HG02623 (cell line): ENCODE results near the gene SLC12A7.
"Not testable (repeated sequence)": the region's sequence is repeated elsewhere in the genome, so short reads cannot be mapped to it uniquely, and the experiment has no call there.

ENCODE experiments used
- ATAC-seq: cut with Tn5 transposase; IDR thresholded peaks from one replicate; pipeline ENCODE4 v1.9.1; 2021; ENCODE audit warnings: moderate library complexity; ENCODE audit not compliant: unreplicated experiment

The SLC12A7 gene

DNA sequence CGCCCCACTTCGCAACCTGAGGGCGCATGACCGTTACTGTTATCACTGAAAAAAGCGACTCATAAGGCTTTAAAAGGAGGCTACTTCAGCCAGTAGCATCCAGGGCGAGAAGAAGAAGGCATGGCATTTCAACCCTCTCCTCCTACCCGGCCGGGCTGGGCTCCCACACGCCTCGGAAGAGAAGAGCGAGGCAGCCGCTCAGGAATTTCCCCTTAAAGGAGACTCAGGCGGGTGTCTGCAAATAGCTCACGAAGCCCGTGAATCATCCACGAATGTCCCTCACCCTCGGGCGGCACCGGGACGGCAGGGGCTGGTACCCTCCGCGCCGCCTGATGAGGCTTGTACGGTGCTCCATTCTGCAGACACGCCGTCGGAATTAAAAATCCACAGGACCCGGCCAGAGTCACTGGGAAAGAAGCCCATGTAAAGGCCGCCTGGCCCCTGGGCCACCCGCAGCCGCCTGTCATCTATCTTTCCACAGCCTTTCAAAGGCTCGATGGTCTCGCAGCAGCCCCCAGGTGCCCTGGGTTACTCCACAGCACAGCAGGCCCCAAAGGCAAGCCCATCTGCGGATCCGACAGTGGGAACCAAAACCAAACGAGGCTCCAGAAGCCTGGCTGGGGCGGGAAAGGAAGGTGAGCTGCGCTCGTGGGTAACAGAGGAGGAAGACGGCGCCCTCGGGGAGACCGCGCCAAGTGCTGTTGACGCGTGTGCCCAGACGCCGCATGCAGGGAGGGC lies 11.8 kb downstream of the SLC12A7 start:
- no peak for ATAC-seq

GRCh38 chr5:1098986-1099597 lies 12.8 kb downstream of the SLC12A7 start:
- no peak for ATAC-seq

GRCh38 chr5:1097988-1098385 lies 13.9 kb downstream of the SLC12A7 start:
- ATAC-seq, result not testable (repeated sequence)

GRCh38 chr5:1097381-1097987 lies 14.4 kb downstream of the SLC12A7 start:
- no peak for ATAC-seq

DNA sequence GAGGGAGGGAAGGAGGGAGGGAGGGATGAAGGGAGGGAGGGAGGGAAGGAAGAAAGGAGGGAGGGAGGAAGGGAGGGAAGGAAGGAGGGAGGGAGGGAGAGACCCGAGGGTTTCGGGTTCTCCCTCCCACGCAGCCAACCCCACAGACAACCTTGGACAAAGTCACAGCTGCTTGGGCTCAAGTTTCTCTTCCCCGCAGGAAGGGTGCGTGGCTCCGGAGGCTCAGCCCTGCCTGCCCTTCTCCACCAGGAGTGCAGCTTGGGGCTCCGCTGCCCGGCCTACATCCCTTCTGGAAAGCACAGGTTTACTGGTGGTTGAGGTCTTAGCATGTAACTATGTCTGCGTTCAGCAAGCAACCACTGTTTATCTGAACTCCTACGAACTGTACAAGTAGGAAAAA lies 15.0 kb downstream of the SLC12A7 start:
- no peak for ATAC-seq

GRCh38 chr5:1095990-1096363 lies 15.9 kb downstream of the SLC12A7 start:
- no peak for ATAC-seq

DNA sequence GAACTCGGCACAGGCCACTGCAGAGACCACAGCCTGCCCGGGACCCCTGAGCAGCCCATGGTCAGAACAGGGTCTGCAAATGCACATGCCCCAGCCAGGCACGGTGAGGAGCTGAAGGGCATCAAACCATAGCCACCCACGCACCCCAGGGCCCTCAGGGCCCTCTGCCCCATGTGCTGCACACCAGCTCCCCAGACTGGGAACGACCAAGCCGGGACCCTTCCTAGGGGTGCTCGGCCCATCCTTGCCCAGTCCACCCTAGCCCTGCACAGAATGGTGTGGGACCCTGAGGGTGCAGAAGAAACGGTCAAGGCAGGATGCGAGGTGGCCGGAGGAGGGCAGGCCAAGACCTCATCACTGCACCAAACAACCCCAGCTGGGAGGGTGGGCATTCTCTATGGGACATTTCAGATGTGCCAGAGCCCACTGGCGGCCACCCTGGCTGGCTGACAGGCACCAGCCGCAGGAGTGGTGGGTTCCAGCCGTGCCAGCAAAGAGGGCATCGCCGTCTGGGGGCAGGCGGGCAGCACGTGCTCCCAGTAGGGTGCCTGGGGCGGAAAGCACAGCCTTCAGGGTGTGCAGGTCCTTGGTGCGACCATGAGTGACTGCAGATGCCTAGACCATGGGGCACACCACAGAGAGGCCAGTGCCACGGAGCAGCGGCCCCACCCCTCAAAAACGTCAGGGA lies 16.4 kb downstream of the SLC12A7 start:
- ATAC-seq, result no peak

- ATAC-seq, result no peak
Observed at GRCh38 chr5:1094670-1095190, 17.1 kb downstream of the SLC12A7 start.

GRCh38 chr5:1093361-1093760 lies 18.5 kb downstream of the SLC12A7 start:
- ATAC-seq, result no peak

DNA sequence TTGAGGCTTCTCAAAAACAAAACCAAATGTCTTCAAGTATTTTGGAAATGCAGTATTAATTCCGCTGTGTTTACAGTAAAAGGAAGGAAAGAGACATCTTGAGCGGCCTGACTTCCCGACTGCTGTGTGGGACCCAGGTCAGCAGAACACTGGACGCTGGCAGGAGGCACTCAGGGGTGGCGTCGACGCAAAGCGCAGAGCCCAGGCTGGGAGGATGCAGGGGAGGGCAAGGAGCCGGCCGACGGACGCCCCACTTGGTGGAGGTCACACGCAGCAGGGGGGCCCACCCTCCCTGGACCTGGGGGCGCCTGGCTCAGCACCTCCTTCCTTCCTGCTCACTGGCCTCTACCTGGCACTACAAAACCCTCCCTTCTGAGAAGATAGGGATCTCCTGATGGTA lies 19.7 kb downstream of the SLC12A7 start:
- ATAC-seq, result no peak

DNA sequence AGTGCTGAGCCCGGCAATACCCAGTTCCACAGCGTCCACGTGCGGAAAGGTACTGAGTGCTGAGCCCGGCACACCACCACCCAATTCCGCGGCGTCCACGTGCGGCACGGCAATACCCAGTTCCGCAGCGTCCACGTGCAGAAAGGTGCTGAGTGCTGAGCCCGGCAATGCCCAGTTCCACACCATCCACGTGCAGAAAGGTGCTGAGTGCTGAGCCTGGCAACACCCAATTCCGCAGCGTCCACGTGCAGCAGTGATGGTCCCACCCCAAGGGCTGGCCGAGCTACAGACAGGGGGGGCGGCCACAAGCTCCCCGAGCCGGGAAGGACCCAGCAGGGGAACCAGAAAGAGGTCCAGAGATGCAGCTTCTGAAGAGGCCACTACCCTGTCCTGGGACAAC lies 20.2 kb downstream of the SLC12A7 start:
- ATAC-seq, result no peak

- ATAC-seq, result no peak
Observed at GRCh38 chr5:1090538-1090937, 21.3 kb downstream of the SLC12A7 start.

- ATAC-seq, result no peak
Observed at GRCh38 chr5:1089621-1090040, 22.2 kb downstream of the SLC12A7 start.

DNA sequence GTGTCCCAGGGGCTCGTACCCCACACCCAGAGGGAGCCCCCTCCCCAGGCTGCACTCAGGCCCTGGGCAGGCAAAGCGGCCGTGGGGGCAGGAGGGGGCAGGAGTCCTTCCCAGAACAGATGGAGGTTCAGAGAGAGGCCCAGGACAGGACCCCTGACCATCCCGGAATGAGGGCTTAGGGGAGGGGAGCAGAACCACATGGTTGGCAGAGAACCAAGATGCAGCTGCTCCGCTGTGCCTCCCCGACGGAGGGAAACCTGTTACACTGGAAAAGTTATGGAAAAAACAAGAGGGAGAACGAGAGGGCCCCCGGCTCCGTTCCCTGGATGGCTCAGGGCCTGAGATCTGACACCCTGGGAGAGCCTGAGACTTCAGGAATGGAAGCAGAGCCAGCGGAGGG lies 22.7 kb downstream of the SLC12A7 start:
- ATAC-seq, result no peak

GRCh38 chr5:1088726-1089125 lies 23.1 kb downstream of the SLC12A7 start:
- no peak for ATAC-seq

- no peak for ATAC-seq
Observed at GRCh38 chr5:1088031-1088430, 23.8 kb downstream of the SLC12A7 start.

DNA sequence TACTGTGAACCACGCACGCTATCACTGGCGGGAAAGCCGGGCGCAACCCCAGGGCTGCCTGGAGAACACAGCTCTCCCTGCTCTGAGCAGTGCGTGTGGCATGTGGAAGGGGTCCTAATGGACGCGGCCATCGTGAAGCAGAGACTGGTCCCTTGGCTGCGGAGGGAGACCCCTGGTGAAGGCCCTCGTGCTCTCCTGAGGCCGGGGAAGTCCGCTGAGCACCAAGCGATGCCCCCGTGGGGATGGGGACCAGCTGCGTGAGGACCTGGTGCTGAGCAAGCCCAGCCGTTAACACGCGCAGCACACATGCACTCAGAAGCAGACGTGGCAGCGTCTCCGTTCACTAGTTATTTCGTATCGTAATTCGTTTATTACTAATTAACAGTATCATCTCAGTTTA lies 24.4 kb downstream of the SLC12A7 start:
- ATAC-seq, result no peak

DNA sequence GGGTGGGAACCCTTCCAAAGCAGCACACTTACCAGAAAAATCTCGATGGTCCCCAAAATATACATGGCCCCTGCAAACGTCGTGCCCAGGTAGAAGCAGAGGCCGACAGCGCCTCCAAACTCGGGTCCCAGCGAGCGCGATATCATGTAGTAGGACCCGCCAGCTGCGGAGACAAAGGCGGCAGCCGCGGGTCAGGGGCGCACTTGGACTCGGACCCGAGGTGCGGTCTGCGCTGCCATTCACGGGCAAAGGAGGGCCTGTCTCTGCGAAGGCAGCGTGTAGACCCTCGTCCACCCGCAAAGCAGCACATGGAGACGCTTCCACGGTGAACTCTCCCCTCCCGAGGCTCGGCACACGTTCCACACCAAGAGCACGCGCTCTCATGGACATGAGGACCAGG lies 25.0 kb downstream of the SLC12A7 start:
- ATAC-seq, result no peak

GRCh38 chr5:1086137-1086536 lies 25.7 kb downstream of the SLC12A7 start:
- no peak for ATAC-seq

DNA sequence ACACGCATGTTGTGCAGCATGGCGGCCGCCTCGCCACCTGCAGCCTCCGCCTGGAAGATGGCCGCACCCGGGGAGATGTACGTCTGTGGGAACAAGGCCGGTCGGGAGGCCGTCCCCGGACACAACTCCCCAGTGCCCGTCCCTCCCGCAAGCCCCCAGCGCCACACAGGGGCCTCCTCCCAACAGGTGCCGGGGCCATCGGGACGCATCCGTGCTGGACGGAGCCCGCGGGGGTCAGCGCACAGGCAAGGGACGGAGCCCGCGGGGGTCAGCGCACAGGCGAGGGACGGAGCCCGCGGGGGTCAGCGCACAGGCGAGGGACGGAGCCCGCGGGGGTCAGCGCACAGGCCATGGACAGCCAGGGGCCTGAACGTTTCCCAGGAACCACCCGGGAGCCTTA lies 26.5 kb downstream of the SLC12A7 start:
- ATAC-seq, result no peak

DNA sequence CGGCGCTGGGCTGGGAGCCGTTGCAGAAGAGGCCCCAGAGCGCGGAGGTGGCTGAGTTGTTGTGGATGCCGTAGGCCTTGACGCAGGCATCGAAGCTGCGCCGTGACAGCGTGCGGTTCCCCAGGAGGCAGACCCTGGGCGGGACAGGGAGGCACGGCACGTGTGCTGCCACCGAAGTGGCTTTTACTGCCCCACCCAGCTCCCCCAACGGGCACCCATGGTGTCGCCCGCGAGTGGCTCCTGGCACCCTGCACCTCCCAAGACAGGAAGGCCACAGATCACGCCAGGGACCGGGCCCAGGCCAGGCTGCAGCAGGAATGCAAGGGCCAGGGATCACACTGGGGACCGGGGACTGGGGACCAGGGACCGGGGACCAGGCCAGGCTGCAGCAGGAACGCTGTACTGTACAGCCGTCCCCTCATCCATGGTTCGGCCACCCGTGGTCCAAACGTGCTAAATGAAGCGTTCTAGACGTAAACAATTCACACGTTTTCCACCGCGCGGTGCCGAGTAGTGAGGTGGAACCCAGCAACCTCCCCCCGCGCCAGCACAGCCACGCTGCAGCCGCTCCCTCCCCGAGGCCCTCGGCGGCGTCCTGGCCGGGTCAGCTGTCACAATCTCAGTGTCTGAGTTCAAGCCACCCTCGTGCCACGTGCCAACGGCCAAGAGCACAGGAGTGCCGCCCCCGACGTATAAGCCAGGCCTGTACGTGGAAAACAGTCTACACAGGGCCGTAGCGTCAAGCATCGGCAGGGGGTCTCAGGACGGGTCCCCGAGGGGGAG lies 27.8 kb downstream of the SLC12A7 start:
- ATAC-seq, result no peak
